ENCODE results near the gene NRCAM.

DNA sequence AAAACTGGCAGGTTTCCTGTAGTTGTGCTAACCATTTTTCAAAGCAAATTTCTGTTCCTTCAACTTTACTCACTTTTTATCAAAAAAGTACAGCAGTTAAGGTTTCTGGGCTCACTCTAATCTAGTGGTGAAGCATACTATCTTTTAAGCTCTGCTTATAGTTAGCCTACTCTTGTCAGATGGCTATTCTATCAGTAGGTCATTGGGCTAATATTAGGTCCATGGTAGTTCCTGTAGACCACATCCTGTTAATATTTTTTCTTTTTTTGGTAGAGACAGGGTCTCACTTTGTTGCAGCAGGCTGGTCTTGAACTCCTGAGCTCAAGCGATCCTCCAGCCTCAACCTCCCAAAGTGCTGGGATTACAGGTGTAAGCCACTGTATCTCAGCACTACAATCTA lies 27.9 kb upstream of the NRCAM start:
- TF ChIP-seq TAF1 (IDR thresholded peaks at IDR 0.05; ENCODE audit: low read depth, low read length) (no peak), PAX5 (IDR thresholded peaks at IDR 0.05; ENCODE audit: insufficient read depth, low read length, severe bottlenecking) (no peak), POLR2A (IDR thresholded peaks at IDR 0.05; ENCODE audit: low read depth, low read length) (no peak), POLR2AphosphoS5 (IDR thresholded peaks at IDR 0.05; ENCODE audit: low read depth, low read length) (no peak)

All from GM12891 (cell line).